HepG2 (cell line): ENCODE measurements around the gene CHMP4B. TPM values are rescaled to one million over a fixed set of nuclear protein-coding genes. Genes with fewer than 3 reads are reported as not detected.

Source experiments
- CHCHD3 ChIP-seq: sonication (generic); formaldehyde crosslinking; IDR thresholded peaks from 2 replicates; pipeline ENCODE4 v1.8.0; 2022; ENCODE audit warnings: mild to moderate bottlenecking, missing genetic modification reagents, moderate library complexity
- GATAD1 ChIP-seq: IDR thresholded peaks from 2 replicates; pipeline ENCODE4 v1.6.1; 2016; ENCODE audit warnings: missing genetic modification reagents, missing compliant biosample characterization
- GTF2F1 ChIP-seq: fragments of 150-350 bp; IDR thresholded peaks from 2 replicates; pipeline ENCODE4 v1.6.1; 2014; ENCODE audit warnings: low read length
- HOXD1 ChIP-seq: sonication (generic); formaldehyde crosslinking; IDR thresholded peaks from 2 replicates; pipeline ENCODE4 v1.5.0; 2020; ENCODE audit warnings: missing genetic modification reagents
- IRF1 ChIP-seq: sonication (generic); formaldehyde crosslinking; IDR thresholded peaks from 2 replicates; pipeline ENCODE4 v1.4.0; 2020; ENCODE audit warnings: low read depth, mild to moderate bottlenecking, missing genetic modification reagents
- KAT2B ChIP-seq: fragments of 150-350 bp; IDR thresholded peaks from 2 replicates; pipeline ENCODE4 v1.6.1; 2014; ENCODE audit warnings: low read depth, low read length, borderline replicate concordance
- KLF13 ChIP-seq: sonication (generic); formaldehyde crosslinking; IDR thresholded peaks from 2 replicates; pipeline ENCODE4 v1.4.0; 2020; ENCODE audit warnings: mild to moderate bottlenecking, missing genetic modification reagents
- MATR3 ChIP-seq: sonication (generic); formaldehyde crosslinking; IDR thresholded peaks from 2 replicates; pipeline ENCODE4 v1.4.0; 2020; ENCODE audit warnings: missing genetic modification reagents
- MTF2 ChIP-seq: sonication (generic); formaldehyde crosslinking; IDR thresholded peaks from 2 replicates; pipeline ENCODE4 v1.5.0; 2020; ENCODE audit warnings: missing genetic modification reagents, borderline replicate concordance
- NFE2L1 ChIP-seq: sonication (generic); formaldehyde crosslinking; IDR thresholded peaks from 2 replicates; pipeline ENCODE4 v1.4.0; 2020; ENCODE audit warnings: missing genetic modification reagents, mild to moderate bottlenecking, borderline replicate concordance
- NR3C1 ChIP-seq: sonication (generic); formaldehyde crosslinking; IDR thresholded peaks from 2 replicates; pipeline ENCODE4 v1.4.0; 2020; ENCODE audit warnings: missing genetic modification reagents
- PAF1 ChIP-seq: IDR thresholded peaks from 2 replicates; pipeline ENCODE4 v1.6.1; 2016; ENCODE audit warnings: missing genetic modification reagents, missing compliant biosample characterization
- REL ChIP-seq: sonication (generic); formaldehyde crosslinking; conservative IDR thresholded peaks from 2 replicates; pipeline ENCODE4 v1.8.0; 2022; ENCODE audit warnings: mild to moderate bottlenecking, missing genetic modification reagents, moderate library complexity
- RELA ChIP-seq: sonication (generic); formaldehyde crosslinking; IDR thresholded peaks from 2 replicates; pipeline ENCODE4 v1.4.0; 2020; ENCODE audit warnings: missing genetic modification reagents
- RFXANK ChIP-seq: IDR thresholded peaks from 2 replicates; pipeline ENCODE4 v1.6.1; 2016
- TCF7 ChIP-seq: sonication (generic); IDR thresholded peaks from 2 replicates; pipeline ENCODE4 v1.6.1; 2016; ENCODE audit warnings: antibody characterized with exemption, low read depth
- ZBTB34 ChIP-seq: sonication (generic); formaldehyde crosslinking; IDR thresholded peaks from 2 replicates; pipeline ENCODE4 v1.8.0; 2022; ENCODE audit warnings: mild to moderate bottlenecking, missing genetic modification reagents
- ZFP82 ChIP-seq: sonication (generic); formaldehyde crosslinking; IDR thresholded peaks from 2 replicates; pipeline ENCODE4 v1.5.1; 2020; ENCODE audit warnings: mild to moderate bottlenecking, missing genetic modification reagents, borderline replicate concordance
- ZNF232 ChIP-seq: sonication (generic); formaldehyde crosslinking; IDR thresholded peaks from 2 replicates; pipeline ENCODE4 v1.4.0; 2020; ENCODE audit warnings: missing genetic modification reagents, borderline replicate concordance
- ZNF354B ChIP-seq: sonication (generic); formaldehyde crosslinking; IDR thresholded peaks from 2 replicates; pipeline ENCODE4 v1.8.0; 2022; ENCODE audit warnings: mild to moderate bottlenecking, missing genetic modification reagents
- ZNF619 ChIP-seq: sonication (generic); formaldehyde crosslinking; IDR thresholded peaks from 2 replicates; pipeline ENCODE4 v1.4.0; 2020; ENCODE audit warnings: mild to moderate bottlenecking, missing genetic modification reagents
- ZNF660 ChIP-seq: sonication (generic); formaldehyde crosslinking; IDR thresholded peaks from 2 replicates; pipeline ENCODE4 v1.5.1; 2020; ENCODE audit warnings: mild to moderate bottlenecking, low read depth, missing genetic modification reagents, borderline replicate concordance
- ZNF761 ChIP-seq: sonication (generic); formaldehyde crosslinking; conservative IDR thresholded peaks from 2 replicates; pipeline ENCODE4 v1.4.0; 2020; ENCODE audit warnings: mild to moderate bottlenecking, missing genetic modification reagents
- ZSCAN9 ChIP-seq: IDR thresholded peaks from 2 replicates; pipeline ENCODE4 v1.6.1; 2016; ENCODE audit warnings: borderline replicate concordance
- polyA plus RNA-seq, 8 experiments: library from polyadenylated mRNA; depleted of rRNA in 3 of 8; stranded (reverse) in 7 of 8; unstranded in 1 of 8; fragments of >200 nt; fragmentation: Illumina TruSeq in 4 of 8; extraction: Trizol in 4 of 8; gene quantifications; 2 replicates each; pipeline versions ENCODE4 v1.2.1 to v1.2.3, GENCODE V29; 2011 to 2016; ENCODE audit warnings: low read depth in 4 of 8, missing spikeins in 1 of 8, mixed read lengths in 1 of 8; ENCODE audit not compliant: insufficient read depth in 1 of 8
- total RNA-seq, 5 experiments: library from RNA; depleted of rRNA; stranded (reverse); fragments of >200 nt; fragmentation: Illumina TruSeq; extraction: Trizol; gene quantifications; 2 replicates each; pipeline ENCODE4 v1.2.3, GENCODE V29; 2016; ENCODE audit warnings: low read depth in 1 of 5
- TF ChIP-seq, protein P1 (sequence below): sonication (generic); formaldehyde crosslinking; IDR thresholded peaks from 2 replicates; pipeline ENCODE4 v1.8.0; 2022; ENCODE audit warnings: missing genetic modification reagents, mild to moderate bottlenecking, moderate library complexity, borderline replicate concordance
- TF ChIP-seq, protein P2 (sequence below): sonication (generic); formaldehyde crosslinking; conservative IDR thresholded peaks from 2 replicates; pipeline ENCODE4 v1.4.0; 2020; ENCODE audit warnings: missing genetic modification reagents

CHMP4B gene
- total and polyA plus RNA-seq, 2 of the 13 experiments (the other 11 are each of a cell fraction or from before 2014, with no cell fraction given), result 40.1 to 45.6 TPM

DNA sequence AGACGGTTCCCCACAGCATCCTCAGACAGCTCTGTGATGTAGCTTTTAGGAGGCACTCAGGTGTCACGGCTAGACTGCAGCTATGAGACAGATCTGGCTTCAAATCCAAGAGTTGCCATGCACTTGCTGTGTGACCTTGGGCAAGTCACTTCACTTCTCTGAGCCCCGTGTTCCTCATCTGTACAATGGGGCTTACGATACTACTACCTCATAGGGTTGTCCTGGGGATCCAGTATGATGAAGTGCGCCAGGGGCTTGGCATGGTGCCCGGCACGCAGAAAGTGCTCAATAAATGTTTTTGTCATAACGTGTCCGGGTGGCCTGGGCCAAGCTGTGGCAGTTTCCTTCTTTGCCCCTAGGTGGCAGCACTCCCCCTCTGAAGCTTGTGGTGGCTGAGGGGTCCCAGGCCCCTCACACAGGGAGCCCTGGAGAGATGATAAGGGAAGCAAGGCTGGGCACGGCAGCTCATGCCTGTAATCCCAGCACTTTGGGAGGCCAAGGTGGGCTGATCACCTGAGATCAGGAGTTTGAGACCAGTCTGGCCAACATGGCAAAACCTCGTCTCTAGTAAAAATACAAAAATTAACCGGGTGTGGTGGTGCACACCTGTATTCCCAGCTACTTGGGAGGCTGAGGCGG, 19.1 kb upstream of the CHMP4B start (continued):
- TF ChIP-seq RFXANK (CRISPR knock-in tag) (no peak), ZSCAN9 (CRISPR knock-in tag) (no peak), ZBTB34 (no peak), NR3C1 (CRISPR knock-in tag) (no peak), KLF13 (CRISPR knock-in tag) (0 out of 2 replicates have a peak, but pooled peaks have one; percentile 20), KAT2B (no peak), HOXD1 (CRISPR knock-in tag) (no peak), ZNF232 (no peak), REL (CRISPR knock-in tag) (no peak), MATR3 (CRISPR knock-in tag) (no peak), GATAD1 (peak; percentile 17; the same call in 1 of the 2 replicates), TCF7 (no peak), CHCHD3 (CRISPR knock-in tag) (no peak), GTF2F1 (no peak), ZNF354B (CRISPR knock-in tag) (no peak), ZNF619 (CRISPR knock-in tag) (0 out of 2 replicates have a peak, but pooled peaks have one; percentile 67), RELA (no peak), PAF1 (CRISPR knock-in tag) (no peak), MTF2 (no peak), ZNF761 (CRISPR knock-in tag) (peak; percentile 53; the same call in 1 of the 2 replicates), ZFP82 (CRISPR knock-in tag) (no peak), IRF1 (no peak), ZNF660 (no peak), NFE2L1 (CRISPR knock-in tag) (no peak)
- TF ChIP-seq, protein P1, sequence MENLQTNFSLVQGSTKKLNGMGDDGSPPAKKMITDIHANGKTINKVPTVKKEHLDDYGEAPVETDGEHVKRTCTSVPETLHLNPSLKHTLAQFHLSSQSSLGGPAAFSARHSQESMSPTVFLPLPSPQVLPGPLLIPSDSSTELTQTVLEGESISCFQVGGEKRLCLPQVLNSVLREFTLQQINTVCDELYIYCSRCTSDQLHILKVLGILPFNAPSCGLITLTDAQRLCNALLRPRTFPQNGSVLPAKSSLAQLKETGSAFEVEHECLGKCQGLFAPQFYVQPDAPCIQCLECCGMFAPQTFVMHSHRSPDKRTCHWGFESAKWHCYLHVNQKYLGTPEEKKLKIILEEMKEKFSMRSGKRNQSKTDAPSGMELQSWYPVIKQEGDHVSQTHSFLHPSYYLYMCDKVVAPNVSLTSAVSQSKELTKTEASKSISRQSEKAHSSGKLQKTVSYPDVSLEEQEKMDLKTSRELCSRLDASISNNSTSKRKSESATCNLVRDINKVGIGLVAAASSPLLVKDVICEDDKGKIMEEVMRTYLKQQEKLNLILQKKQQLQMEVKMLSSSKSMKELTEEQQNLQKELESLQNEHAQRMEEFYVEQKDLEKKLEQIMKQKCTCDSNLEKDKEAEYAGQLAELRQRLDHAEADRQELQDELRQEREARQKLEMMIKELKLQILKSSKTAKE (CRISPR knock-in tag), result no peak
- TF ChIP-seq, protein P2, sequence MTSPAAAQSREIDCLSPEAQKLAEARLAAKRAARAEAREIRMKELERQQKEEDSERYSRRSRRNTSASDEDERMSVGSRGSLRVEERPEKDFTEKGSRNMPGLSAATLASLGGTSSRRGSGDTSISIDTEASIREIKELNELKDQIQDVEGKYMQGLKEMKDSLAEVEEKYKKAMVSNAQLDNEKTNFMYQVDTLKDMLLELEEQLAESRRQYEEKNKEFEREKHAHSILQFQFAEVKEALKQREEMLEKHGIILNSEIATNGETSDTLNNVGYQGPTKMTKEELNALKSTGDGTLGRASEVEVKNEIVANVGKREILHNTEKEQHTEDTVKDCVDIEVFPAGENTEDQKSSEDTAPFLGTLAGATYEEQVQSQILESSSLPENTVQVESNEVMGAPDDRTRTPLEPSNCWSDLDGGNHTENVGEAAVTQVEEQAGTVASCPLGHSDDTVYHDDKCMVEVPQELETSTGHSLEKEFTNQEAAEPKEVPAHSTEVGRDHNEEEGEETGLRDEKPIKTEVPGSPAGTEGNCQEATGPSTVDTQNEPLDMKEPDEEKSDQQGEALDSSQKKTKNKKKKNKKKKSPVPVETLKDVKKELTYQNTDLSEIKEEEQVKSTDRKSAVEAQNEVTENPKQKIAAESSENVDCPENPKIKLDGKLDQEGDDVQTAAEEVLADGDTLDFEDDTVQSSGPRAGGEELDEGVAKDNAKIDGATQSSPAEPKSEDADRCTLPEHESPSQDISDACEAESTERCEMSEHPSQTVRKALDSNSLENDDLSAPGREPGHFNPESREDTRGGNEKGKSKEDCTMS (CRISPR knock-in tag), result no peak
